CD4-positive, alpha-beta T cell treated with Interleukin-1 beta for 1 hour (primary cell): ENCODE results near the gene NXPH1.
A peak's percentile ranks its signal among the peaks of the same experiment; 100 is the strongest.

Source experiments
- DNase-seq, 2 donors: peaks; one replicate each; pipeline ENCODE4 v3.0.0-alpha.2; 2020 to 2022

NXPH1 gene

GRCh38 chr7:8433477-8434289 is at the start of gene NXPH1:
Gene NXPH1 (plus strand): TSS chr7:8433609.
- DNase-seq = no peak

- DNase-seq = no peak
Measured at GRCh38 chr7:8384901-8385300, 48.5 kb upstream of the NXPH1 start.

GRCh38 chr7:8386926-8387550 is 46.4 kb upstream of the NXPH1 start:
- no peak for DNase-seq

DNA sequence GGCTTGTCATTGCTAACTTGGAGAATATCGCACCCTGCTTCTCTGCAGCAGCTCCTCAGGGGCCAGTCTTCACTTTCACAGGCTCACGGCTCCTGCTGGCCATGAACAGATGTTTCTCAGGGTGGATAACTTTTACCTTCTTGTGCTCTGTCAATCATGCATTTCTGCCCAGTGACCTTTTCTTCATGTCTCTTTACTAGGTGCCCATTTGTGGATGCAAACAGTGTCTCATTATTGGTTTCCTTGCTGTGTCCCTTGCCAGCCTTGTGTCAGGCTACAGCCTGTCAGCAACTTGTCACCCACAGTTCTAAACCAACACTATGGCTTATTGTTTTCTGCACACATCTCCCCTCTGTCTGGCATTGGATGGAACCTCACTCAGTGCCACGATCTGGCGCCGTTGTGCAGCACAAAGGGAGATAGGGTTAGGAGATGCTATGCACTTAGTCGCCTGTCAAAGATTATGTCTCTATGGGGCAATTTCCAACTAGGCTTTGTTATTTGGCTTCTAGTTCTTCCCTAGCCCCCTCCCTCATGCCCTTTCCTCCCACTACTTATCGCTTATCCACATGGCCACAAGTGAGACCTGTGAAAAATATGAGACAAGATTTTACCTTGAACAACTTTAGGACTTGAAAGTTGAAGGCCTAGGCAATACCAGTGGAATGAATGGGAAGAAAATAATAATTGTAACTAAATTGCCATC is 45.7 kb upstream of the NXPH1 start:
- no peak for DNase-seq

- no peak for DNase-seq
Measured at GRCh38 chr7:8388257-8388625, 45.2 kb upstream of the NXPH1 start.

DNA sequence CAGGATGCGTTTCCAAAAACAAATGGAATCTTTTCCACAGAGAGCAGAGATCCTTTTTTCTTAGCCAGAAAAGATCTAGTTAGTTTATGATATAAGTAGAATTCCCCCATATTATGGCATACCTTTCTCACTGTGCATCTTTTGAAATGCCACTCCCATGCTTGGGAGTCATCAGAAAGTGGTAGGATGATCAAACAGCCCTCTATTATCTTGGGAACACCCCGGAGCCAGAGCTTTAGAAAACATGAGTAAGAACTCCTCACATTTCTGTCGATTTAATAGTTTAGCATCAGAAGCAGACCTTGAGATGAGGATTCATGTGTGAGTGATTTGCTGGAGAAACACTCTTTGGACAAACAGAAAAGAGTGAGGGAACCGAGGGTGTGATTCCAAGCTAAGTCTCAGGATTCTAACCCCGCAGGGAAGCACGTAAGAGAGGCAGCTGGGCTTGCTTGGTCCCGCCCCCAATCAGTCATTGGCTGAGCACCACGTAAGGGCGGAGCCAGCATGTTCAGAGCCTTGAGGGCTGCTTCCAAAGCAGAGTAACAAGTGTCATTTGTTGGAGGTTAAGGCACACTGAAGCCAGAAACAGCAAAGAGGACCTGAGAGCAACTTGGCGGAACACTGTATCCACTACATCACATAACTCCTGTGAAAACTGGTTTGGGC is 43.7 kb upstream of the NXPH1 start:
- DNase-seq = no peak

DNA sequence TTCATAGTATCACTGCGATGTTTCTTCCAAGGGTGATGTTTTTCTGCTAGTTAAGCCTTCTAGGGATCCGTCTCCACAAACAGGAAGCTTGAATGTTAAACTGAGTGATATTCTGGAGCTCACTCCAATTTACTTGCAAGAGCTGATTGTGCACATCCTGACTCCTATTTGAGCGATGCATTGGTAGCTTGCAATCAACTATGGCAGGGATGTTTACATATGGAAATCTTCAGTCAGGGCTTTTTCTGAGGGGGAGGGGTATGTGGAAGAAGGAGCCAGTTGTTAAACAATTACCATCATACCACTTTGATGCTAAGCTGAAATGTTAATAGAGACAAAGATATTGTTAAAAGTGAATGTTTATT is 43.2 kb upstream of the NXPH1 start:
- DNase-seq = no peak

GRCh38 chr7:8391353-8392062 is 41.9 kb upstream of the NXPH1 start:
- no peak for DNase-seq

DNA sequence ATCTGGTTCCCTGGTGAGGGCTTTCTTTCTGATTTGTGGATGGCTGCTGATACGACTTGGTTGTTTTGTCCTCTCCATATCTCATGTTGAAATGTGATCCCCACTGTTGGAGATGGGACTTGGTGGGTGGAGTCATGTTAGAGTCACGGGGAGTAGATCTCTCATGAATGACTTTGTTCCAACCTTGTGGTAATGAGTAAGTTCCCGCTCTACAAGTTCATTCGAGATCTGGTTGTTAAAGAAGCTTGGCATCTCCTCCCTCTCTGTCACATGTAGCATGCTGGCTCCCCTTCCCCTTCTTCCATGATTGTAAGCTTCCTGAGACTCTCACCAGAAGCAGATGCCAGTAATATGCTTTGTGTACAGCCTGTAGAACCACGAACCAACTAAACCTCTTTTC is 37.1 kb upstream of the NXPH1 start:
- DNase-seq = no peak

GRCh38 chr7:8408871-8409270 is 24.5 kb upstream of the NXPH1 start:
- no peak for DNase-seq

- DNase-seq = no peak
Measured at GRCh38 chr7:8411103-8411502, 22.3 kb upstream of the NXPH1 start.

- no peak for DNase-seq
Measured at GRCh38 chr7:8413600-8413999, 19.8 kb upstream of the NXPH1 start.

DNA sequence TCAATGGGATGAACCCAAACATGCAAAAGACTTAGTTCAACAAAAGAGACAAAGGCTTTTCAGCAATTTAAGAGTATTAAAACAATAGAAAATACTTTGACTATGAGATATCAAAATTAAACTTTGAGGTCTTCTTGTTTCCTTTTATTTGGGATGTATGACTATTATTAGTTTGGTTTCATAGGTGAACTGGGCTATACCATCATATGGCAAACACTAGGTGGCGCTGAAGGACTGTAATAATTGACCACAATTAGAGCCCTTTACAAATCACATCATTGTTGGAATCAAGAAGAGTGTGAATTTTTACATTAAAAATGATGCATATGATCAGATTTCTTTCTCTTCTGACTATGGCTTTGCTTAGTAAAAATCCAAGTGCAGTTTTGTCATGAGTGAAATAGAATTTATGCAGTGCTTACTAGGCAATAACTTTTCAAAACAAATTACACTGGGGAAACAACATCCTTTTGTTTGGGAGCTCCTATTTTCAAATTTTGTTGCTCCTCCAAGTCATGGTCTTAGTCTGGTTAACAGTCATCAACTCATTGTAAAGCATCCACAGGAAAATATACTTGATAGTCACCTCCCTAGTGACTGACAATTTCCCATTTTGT is 14.7 kb upstream of the NXPH1 start:
- DNase-seq = peak; percentile 10 to 59

- DNase-seq = no peak
Measured at GRCh38 chr7:8422177-8422576, 11.2 kb upstream of the NXPH1 start.

DNA sequence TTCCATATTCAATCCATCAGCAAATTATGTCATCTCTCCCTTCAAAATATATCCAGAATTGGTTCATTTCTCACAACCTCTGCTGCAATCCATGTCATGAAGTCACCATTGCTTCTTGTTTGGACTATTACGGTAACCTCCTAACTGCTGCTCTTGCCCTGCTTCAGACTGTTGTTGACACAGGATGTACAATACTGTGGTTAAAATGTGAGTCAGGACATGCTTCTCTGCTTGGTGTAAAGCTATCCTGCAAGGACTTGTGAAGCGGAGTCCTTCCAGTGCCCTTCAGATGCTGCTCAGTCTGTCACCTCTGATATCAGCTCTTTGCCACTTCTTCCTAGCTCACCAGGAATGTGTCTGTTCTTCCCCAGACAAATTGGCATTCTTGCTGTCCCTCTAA is 10.4 kb upstream of the NXPH1 start:
- no peak for DNase-seq

GRCh38 chr7:8425223-8425622 is 8.2 kb upstream of the NXPH1 start:
- DNase-seq = no peak

GRCh38 chr7:8430643-8431042 is 2.8 kb upstream of the NXPH1 start:
- no peak for DNase-seq

GRCh38 chr7:8434290-8435002 is 1.0 kb downstream of the NXPH1 start:
- DNase-seq = no peak

DNA sequence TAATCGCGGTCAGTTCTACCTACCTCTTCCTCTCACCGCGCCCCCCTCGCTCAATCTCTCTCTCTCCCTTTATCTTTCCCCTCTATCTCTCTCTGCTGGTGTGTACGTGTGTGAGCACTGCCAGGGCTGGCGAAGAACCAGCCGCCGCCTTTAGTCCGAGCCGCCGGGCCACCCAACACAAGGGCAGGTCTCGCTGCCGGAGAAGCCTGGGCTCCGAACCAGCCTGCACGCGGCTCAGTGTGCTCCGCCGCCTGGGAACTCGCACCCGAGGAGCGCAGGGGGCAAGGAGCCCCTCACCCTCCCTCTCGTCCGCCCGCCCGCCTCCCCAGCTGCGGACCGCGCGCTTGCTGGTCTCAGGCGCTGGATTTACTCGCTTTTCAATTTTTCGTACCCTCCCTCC is 1.7 kb downstream of the NXPH1 start:
- no peak for DNase-seq

DNA sequence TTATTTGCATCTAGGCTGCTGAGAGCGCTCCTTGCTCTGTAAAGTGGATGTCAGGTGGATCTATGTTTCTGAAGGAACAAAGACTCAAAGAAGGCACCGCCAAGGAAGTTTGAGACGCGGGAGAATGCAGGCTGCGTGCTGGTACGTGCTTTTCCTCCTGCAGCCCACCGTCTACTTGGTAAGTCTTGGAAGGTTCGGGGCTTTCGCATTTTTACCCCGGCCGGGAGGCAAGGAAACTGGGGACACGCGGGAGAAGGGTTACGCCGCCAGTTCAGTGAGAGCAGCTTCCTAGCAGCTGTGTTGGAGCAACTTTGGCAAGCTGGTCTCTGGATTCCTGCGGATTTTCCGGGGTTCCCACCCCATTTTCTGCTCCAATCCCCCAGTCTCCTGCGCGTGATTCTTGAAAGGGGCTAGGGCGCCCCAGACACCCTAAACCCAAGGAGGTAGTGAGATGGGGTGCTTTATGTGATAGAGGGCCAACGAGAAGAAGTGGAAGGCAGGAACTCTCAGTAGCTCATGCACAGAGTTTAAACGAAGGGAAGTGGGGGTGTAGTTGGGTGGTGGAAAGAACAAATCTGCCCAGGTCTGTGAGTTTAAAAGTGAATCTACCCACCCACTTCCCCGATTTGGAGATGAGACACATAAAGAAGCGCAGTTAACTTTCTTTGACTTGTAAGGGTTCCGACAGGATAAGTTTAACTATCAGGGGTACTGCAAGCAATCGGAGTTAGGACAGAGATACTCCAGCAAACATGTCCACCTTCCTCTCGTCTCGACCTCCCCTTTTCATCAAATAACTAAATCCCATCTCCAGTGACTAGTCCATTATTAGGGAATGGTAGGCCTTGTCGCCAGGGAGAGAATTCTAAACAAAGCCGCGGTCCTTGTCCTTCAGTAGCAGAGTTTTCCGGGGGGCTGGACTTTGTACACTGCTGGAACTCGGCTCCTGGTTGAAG is 2.5 kb downstream of the NXPH1 start:
- DNase-seq = no peak

- peak in 1 of 2 donors; percentile 27 for DNase-seq
Measured at GRCh38 chr7:8436965-8437364, 3.6 kb downstream of the NXPH1 start.
